H1 (cell line): ENCODE measurements around the gene CPE.

Experiments
- ASH2L ChIP-seq: fragments of 200-600, 300-600 bp; sonication (generic); IDR thresholded peaks from one replicate; pipeline ENCODE4 v1.7.1; 2017; ENCODE audit warnings: low read length
- EP300 ChIP-seq, 2 experiments: IDR thresholded peaks; 1 replicate in 1 of 2; 2 replicates in 1 of 2; pipeline ENCODE4 v1.6.1; 2011 to 2012; ENCODE audit warnings: low read depth in 2 of 2, low read length in 2 of 2, mild to moderate bottlenecking in 2 of 2, borderline replicate concordance in 1 of 2, inconsistent platforms in 1 of 2, moderate library complexity in 1 of 2
- GTF2F1 ChIP-seq: IDR thresholded peaks from 2 replicates; pipeline ENCODE4 v1.6.1; 2012; ENCODE audit warnings: low read depth, low read length, improper control_type of control experiment, borderline replicate concordance
- HDAC2 ChIP-seq, 2 experiments: fragments of 300-600 bp in 1 of 2; sonication (generic) in 1 of 2; IDR thresholded peaks; 2 replicates each; pipeline ENCODE4 v1.6.1; 2011 to 2012; ENCODE audit warnings: low read depth in 2 of 2, low read length in 2 of 2, mild to moderate bottlenecking in 2 of 2, moderate library complexity in 2 of 2, borderline replicate concordance in 1 of 2, inconsistent platforms in 1 of 2
- MAFK ChIP-seq: IDR thresholded peaks from 2 replicates; pipeline ENCODE4 v1.6.1; 2012; ENCODE audit warnings: low read depth, mild to moderate bottlenecking, improper control_type of control experiment, low read length
- MAX ChIP-seq: IDR thresholded peaks from 2 replicates; pipeline ENCODE4 v1.6.1; 2012; ENCODE audit warnings: inconsistent platforms
- NANOG ChIP-seq: IDR thresholded peaks from 2 replicates; pipeline ENCODE4 v1.6.1; 2011; ENCODE audit warnings: low read length, low read depth, mild to moderate bottlenecking, inconsistent platforms; ENCODE audit not compliant: insufficient read depth, poor library complexity, severe bottlenecking
- POLR2A ChIP-seq, 2 experiments: IDR thresholded peaks; 1 replicate in 1 of 2; 2 replicates in 1 of 2; pipeline ENCODE4 v1.6.1; 2011; ENCODE audit warnings: low read depth in 2 of 2, low read length in 2 of 2, mild to moderate bottlenecking in 2 of 2; ENCODE audit errors: control extremely low read depth in 1 of 2
- RNF2 ChIP-seq: fragments of 200-900, 300-1000 bp; sonication (generic); IDR thresholded peaks from 2 replicates; pipeline ENCODE4 v1.7.1; 2016; ENCODE audit warnings: borderline replicate concordance, low read depth, mild to moderate bottlenecking, antibody characterized with exemption, low read length; ENCODE audit not compliant: poor library complexity, severe bottlenecking; ENCODE audit errors: missing control alignments
- TF ChIP-seq, protein P1 (sequence below), 3 experiments: IDR thresholded peaks; 1 replicate in 2 of 3; 2 replicates in 1 of 3; pipeline versions ENCODE4 v1.5.1 to v1.6.1; 2011; ENCODE audit warnings: low read length in 3 of 3, mild to moderate bottlenecking in 3 of 3, inconsistent platforms in 2 of 3, low read depth in 1 of 3, moderate library complexity in 1 of 3; ENCODE audit not compliant: insufficient read depth in 1 of 3; ENCODE audit errors: control extremely low read depth in 1 of 3

DNA sequence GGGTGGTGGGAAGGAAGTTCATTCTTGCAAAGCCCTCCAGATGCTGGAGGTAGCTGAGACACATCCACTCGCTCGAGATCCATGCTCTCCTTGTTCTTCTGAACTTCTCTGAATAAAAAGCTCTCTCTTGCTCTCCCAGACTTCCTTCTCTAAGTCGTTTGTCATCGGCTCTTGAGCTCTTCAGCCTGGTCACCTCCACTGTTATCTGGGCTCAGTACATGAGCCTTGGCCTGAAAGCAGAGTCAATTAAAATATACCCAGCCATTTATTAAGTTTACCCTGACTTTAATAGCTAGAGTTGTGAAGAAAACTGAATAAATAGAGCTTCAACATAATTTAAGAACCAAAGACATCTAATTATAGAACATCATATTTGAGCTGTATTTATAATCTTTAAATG is 99.0 kb downstream of the CPE start:
- no peak for TF ChIP-seq ASH2L
- no peak for TF ChIP-seq POLR2A (IDR thresholded peaks at IDR 0.05; ENCODE audit: control extremely low read depth in 1 of 2, low read depth in 2 of 2, low read length in 2 of 2)
- no peak for TF ChIP-seq MAFK
- TF ChIP-seq, protein P1, sequence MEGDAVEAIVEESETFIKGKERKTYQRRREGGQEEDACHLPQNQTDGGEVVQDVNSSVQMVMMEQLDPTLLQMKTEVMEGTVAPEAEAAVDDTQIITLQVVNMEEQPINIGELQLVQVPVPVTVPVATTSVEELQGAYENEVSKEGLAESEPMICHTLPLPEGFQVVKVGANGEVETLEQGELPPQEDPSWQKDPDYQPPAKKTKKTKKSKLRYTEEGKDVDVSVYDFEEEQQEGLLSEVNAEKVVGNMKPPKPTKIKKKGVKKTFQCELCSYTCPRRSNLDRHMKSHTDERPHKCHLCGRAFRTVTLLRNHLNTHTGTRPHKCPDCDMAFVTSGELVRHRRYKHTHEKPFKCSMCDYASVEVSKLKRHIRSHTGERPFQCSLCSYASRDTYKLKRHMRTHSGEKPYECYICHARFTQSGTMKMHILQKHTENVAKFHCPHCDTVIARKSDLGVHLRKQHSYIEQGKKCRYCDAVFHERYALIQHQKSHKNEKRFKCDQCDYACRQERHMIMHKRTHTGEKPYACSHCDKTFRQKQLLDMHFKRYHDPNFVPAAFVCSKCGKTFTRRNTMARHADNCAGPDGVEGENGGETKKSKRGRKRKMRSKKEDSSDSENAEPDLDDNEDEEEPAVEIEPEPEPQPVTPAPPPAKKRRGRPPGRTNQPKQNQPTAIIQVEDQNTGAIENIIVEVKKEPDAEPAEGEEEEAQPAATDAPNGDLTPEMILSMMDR (IDR thresholded peaks at IDR 0.05; ENCODE audit: control extremely low read depth in 1 of 3, insufficient read depth in 1 of 3, low read depth in 1 of 3, low read length in 3 of 3), result no peak
- no peak for TF ChIP-seq EP300 (IDR thresholded peaks at IDR 0.05; ENCODE audit: borderline replicate concordance in 1 of 2, low read depth in 2 of 2, low read length in 2 of 2)
- no peak for TF ChIP-seq GTF2F1
- TF ChIP-seq HDAC2 (IDR thresholded peaks at IDR 0.05; ENCODE audit: borderline replicate concordance in 1 of 2, low read depth in 2 of 2, low read length in 2 of 2), result no peak
- TF ChIP-seq RNF2, result no peak
- TF ChIP-seq NANOG, result no peak
- TF ChIP-seq MAX, result no peak
